Measurements from ENCODE around the gene ALDH1A1. TPM values are rescaled to one million over a fixed set of nuclear protein-coding genes. Genes with fewer than 3 reads are reported as not detected.

The ALDH1A1 gene
- total and polyA plus RNA-seq, 9 of the 15 experiments (the other 6 are each of a cell fraction or from before 2014, with no cell fraction given): 1.8 to 86.3 (median 24.4) TPM

DNA sequence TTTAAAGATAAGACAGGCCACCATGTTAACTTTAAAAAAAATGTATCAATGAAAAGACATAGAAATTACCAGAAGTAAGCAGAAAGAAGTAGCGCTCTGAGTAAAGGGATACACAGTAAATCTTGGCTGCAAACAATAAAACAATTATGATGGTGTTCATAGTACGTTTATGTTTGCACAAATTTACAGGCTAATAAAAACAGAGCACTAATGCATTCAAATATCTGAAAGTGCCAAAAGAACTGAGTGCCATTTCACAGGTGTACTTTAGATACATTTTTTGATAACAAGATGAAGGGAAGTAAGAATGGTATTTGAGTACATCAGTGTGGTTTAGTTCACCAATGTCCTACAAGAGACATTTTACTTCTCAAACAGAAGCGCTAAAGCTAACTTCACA is 32.9 kb upstream of the ALDH1A1 start:
- H2AFZ ChIP-seq (ENCODE audit: low read depth, low read length): no peak overlapping the region
- H3K9me3 ChIP-seq (replicated peaks; ENCODE audit: control insufficient read depth, insufficient read depth, low read depth, low read length): no peaks in the 10 kb centered on the region
- no peaks in the 10 kb centered on the region for H3K27me3 ChIP-seq (ENCODE audit: control insufficient read depth in 2 of 2, insufficient read depth in 2 of 2, low read length in 2 of 2)
- H3K4me2 ChIP-seq (ENCODE audit: insufficient read depth, low read length): no peak overlapping the region
- no peak for ATAC-seq
- H4K20me1 ChIP-seq (replicated peaks; ENCODE audit: control insufficient read depth, insufficient read depth, low read length): no peaks in the 10 kb centered on the region
- in situ Hi-C loops (cut with MboI): no loop called here
- intact Hi-C loops (cut with micrococcal nuclease): no loop called here
- H3K79me2 ChIP-seq (ENCODE audit: control insufficient read depth, insufficient read depth, low read length): no peaks in the 10 kb centered on the region
- POLR2A ChIA-PET: no interaction called here
- no peak overlapping the region for H3K9ac ChIP-seq (ENCODE audit: insufficient read depth in 1 of 2, low read depth in 2 of 2, low read length in 2 of 2)
- no TSS peak for BruUV-seq (replicated peaks)
- H3K9me1 ChIP-seq (ENCODE audit: control insufficient read depth, insufficient read depth, low read length): no peaks in the 10 kb centered on the region
- no peak for FAIRE-seq
- no peaks in the 10 kb centered on the region; a peak in 3 of 5 replicates for H3K4me1 ChIP-seq (replicated peaks in 1 of 2; ENCODE audit: control insufficient read depth in 2 of 2, insufficient read depth in 2 of 2, low read length in 2 of 2)
- CTCF ChIA-PET (ENCODE audit: low intra/inter-chr PET ratio): no interaction called here
- no peaks in the 10 kb centered on the region for H3K36me3 ChIP-seq (ENCODE audit: control insufficient read depth, insufficient read depth, low read length)
- WGBS (ENCODE audit: insufficient coverage, low coverage, missing lambda C conversion rate): 65% methylated on average over 3 of the region's 3 CpGs
- DNase-seq (ENCODE audit: extremely low read depth in 1 of 4, low spot score in 3 of 4): no peak
- H3K27ac ChIP-seq (ENCODE audit: extremely low read depth, low read depth, low read length): no peak overlapping the region
- no peak overlapping the region for H3K4me3 ChIP-seq
- TF ChIP-seq NCOA4 (IDR thresholded peaks at IDR 0.05; ENCODE audit: partially characterized antibody): no peak
- no peak for TF ChIP-seq NR1H2 (CRISPR knock-in tag; IDR thresholded peaks at IDR 0.05)
- no peak for TF ChIP-seq RAD51 (IDR thresholded peaks at IDR 0.05; ENCODE audit: borderline replicate concordance, low read depth)
- no peak for TF ChIP-seq YY1 (IDR thresholded peaks at IDR 0.05; ENCODE audit: borderline replicate concordance in 1 of 3, control insufficient read depth in 1 of 3, extremely low read depth in 1 of 3, insufficient read depth in 3 of 3, insufficient read length in 1 of 3, insufficient replicate concordance in 2 of 3, low read depth in 1 of 3, low read length in 2 of 3)
- TF ChIP-seq, protein P1, sequence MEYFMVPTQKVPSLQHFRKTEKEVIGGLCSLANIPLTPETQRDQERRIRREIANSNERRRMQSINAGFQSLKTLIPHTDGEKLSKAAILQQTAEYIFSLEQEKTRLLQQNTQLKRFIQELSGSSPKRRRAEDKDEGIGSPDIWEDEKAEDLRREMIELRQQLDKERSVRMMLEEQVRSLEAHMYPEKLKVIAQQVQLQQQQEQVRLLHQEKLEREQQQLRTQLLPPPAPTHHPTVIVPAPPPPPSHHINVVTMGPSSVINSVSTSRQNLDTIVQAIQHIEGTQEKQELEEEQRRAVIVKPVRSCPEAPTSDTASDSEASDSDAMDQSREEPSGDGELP (CRISPR knock-in tag; IDR thresholded peaks at IDR 0.05; ENCODE audit: borderline replicate concordance): no peak
- TF ChIP-seq FUS (optimal IDR thresholded peaks at IDR 0.05; ENCODE audit: low read depth, low read length): no peak
- no peak for TF ChIP-seq CCAR2 (IDR thresholded peaks at IDR 0.05; ENCODE audit: low read depth, low read length)
- TF ChIP-seq, protein P2, sequence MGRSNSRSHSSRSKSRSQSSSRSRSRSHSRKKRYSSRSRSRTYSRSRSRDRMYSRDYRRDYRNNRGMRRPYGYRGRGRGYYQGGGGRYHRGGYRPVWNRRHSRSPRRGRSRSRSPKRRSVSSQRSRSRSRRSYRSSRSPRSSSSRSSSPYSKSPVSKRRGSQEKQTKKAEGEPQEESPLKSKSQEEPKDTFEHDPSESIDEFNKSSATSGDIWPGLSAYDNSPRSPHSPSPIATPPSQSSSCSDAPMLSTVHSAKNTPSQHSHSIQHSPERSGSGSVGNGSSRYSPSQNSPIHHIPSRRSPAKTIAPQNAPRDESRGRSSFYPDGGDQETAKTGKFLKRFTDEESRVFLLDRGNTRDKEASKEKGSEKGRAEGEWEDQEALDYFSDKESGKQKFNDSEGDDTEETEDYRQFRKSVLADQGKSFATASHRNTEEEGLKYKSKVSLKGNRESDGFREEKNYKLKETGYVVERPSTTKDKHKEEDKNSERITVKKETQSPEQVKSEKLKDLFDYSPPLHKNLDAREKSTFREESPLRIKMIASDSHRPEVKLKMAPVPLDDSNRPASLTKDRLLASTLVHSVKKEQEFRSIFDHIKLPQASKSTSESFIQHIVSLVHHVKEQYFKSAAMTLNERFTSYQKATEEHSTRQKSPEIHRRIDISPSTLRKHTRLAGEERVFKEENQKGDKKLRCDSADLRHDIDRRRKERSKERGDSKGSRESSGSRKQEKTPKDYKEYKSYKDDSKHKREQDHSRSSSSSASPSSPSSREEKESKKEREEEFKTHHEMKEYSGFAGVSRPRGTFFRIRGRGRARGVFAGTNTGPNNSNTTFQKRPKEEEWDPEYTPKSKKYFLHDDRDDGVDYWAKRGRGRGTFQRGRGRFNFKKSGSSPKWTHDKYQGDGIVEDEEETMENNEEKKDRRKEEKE (IDR thresholded peaks at IDR 0.05; ENCODE audit: borderline replicate concordance in 1 of 2, control insufficient read depth in 1 of 2, low read depth in 2 of 2, low read length in 1 of 2): no peak
- TF ChIP-seq, protein P3, sequence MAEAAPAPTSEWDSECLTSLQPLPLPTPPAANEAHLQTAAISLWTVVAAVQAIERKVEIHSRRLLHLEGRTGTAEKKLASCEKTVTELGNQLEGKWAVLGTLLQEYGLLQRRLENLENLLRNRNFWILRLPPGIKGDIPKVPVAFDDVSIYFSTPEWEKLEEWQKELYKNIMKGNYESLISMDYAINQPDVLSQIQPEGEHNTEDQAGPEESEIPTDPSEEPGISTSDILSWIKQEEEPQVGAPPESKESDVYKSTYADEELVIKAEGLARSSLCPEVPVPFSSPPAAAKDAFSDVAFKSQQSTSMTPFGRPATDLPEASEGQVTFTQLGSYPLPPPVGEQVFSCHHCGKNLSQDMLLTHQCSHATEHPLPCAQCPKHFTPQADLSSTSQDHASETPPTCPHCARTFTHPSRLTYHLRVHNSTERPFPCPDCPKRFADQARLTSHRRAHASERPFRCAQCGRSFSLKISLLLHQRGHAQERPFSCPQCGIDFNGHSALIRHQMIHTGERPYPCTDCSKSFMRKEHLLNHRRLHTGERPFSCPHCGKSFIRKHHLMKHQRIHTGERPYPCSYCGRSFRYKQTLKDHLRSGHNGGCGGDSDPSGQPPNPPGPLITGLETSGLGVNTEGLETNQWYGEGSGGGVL (CRISPR knock-in tag; IDR thresholded peaks at IDR 0.05): no peak
- no peak for TF ChIP-seq NUFIP1 (IDR thresholded peaks at IDR 0.05; ENCODE audit: partially characterized antibody)
- no peak for TF ChIP-seq POLR2AphosphoS5 (IDR thresholded peaks at IDR 0.05; ENCODE audit: control insufficient read depth, insufficient read depth, low read depth, low read length)
- TF ChIP-seq MCM7 (IDR thresholded peaks at IDR 0.05): no peak
- TF ChIP-seq ETV6 (IDR thresholded peaks at IDR 0.05; ENCODE audit: borderline replicate concordance in 1 of 2, low read depth in 2 of 2, low read length in 1 of 2): no peak
- no peak for TF ChIP-seq ETV6 (CRISPR knock-in tag; IDR thresholded peaks at IDR 0.05; ENCODE audit: borderline replicate concordance)
- TF ChIP-seq DMBX1 (CRISPR knock-in tag; IDR thresholded peaks at IDR 0.05; ENCODE audit: borderline replicate concordance): no peak
- no peak for TF ChIP-seq ZNF3 (CRISPR knock-in tag; IDR thresholded peaks at IDR 0.05)
- no peak for TF ChIP-seq FOXA3 (CRISPR knock-in tag; conservative IDR thresholded peaks at IDR 0.05 in 1 of 2, IDR thresholded peaks at IDR 0.05 in 1 of 2)
